Hepatocyte (in vitro differentiated cells): ENCODE data around the gene KPNB1. TPM values are rescaled to one million over a fixed set of nuclear protein-coding genes. Genes with fewer than 3 reads are reported as not detected.

Experiments used
- DNase-seq: peaks from one replicate; pipeline ENCODE4 v3.0.0-alpha.2; 2016; ENCODE audit warnings: low spot score
- H2AFZ ChIP-seq: fragments of 200-600 bp; sonication (generic); 2 replicates; pipeline ENCODE4 v1.6.0; 2016; ENCODE audit warnings: antibody characterized with exemption, mild to moderate bottlenecking
- H3K27ac ChIP-seq: fragments of 200-600 bp; sonication (generic); 2 replicates; pipeline ENCODE4 v1.5.1; 2016; ENCODE audit warnings: mild to moderate bottlenecking
- H3K27me3 ChIP-seq: fragments of 200-600 bp; sonication (generic); 2 replicates; pipeline ENCODE4 v1.6.1; 2016
- H3K36me3 ChIP-seq: fragments of 200-600 bp; sonication (generic); replicated peaks from 2 replicates; pipeline ENCODE4 v1.5.1; 2016; ENCODE audit warnings: low read depth; ENCODE audit not compliant: insufficient read depth
- H3K4me1 ChIP-seq: fragments of 200-600 bp; sonication (generic); 2 replicates; pipeline ENCODE4 v1.5.1; 2016; ENCODE audit warnings: mild to moderate bottlenecking, moderate library complexity; ENCODE audit not compliant: insufficient read depth
- H3K4me2 ChIP-seq: fragments of 200-600 bp; sonication (generic); 2 replicates; pipeline ENCODE4 v1.6.0; 2016
- H3K4me3 ChIP-seq: fragments of 200-600 bp; sonication (generic); 2 replicates; pipeline ENCODE4 v1.5.1; 2016; ENCODE audit warnings: mild to moderate bottlenecking
- H3K79me2 ChIP-seq: fragments of 200-600 bp; sonication (generic); 2 replicates; pipeline ENCODE4 v1.6.0; 2017; ENCODE audit warnings: mild to moderate bottlenecking
- H3K9me2 ChIP-seq: fragments of 200-600 bp; sonication (generic); replicated peaks from 2 replicates; pipeline ENCODE4 v1.6.0; 2017; ENCODE audit warnings: mild to moderate bottlenecking; ENCODE audit not compliant: insufficient read depth
- H3K9me3 ChIP-seq: fragments of 200-600 bp; sonication (generic); 2 replicates; pipeline ENCODE4 v1.5.1; 2016; ENCODE audit warnings: low read depth, mild to moderate bottlenecking
- H4K20me1 ChIP-seq: fragments of 200-600 bp; sonication (generic); 2 replicates; pipeline ENCODE4 v1.6.0; 2016; ENCODE audit warnings: mild to moderate bottlenecking; ENCODE audit not compliant: insufficient read depth, poor library complexity, severe bottlenecking
- CTCF ChIP-seq: fragments of 200-600 bp; sonication (generic); IDR thresholded peaks from 2 replicates; pipeline ENCODE4 v1.5.1; 2016; ENCODE audit warnings: antibody characterized with exemption, mild to moderate bottlenecking; ENCODE audit not compliant: poor library complexity
- EZH2 ChIP-seq: fragments of 200-600 bp; sonication (generic); IDR thresholded peaks from 2 replicates; pipeline ENCODE4 v1.6.1; 2016; ENCODE audit warnings: antibody characterized with exemption, mild to moderate bottlenecking, borderline replicate concordance
- EZH2phosphoT487 ChIP-seq: fragments of 200-600 bp; sonication (generic); IDR thresholded peaks from one replicate; pipeline ENCODE4 v1.6.1; 2018; ENCODE audit warnings: antibody characterized with exemption, mild to moderate bottlenecking, low read depth, moderate library complexity; ENCODE audit not compliant: unreplicated experiment, severe bottlenecking
- WGBS: methylation state at CpG from one replicate; pipeline ENCODE4 v1.1.6; 2016; ENCODE audit warnings: low lambda C conversion rate; ENCODE audit errors: missing lambda C conversion rate; 5-methylcytosine and 5-hydroxymethylcytosine counted together
- polyA plus RNA-seq: library from polyadenylated mRNA; unstranded; fragments of >200 nt; fragmentation: Nextera tagmentation; extraction: Ambion mirVana; gene quantifications from 2 replicates; pipeline ENCODE4 v1.2.1, GENCODE V29; 2016
- total RNA-seq: library from RNA; depleted of rRNA; stranded (reverse); fragments of >200 nt; gene quantifications from 2 replicates; pipeline ENCODE4 v1.2.3, GENCODE V29; 2014

KPNB1 gene
- total and polyA plus RNA-seq, 2 experiments from 2014 or later = 59.5 to 194 TPM

GRCh38 chr17:47711366-47712099 is 61.8 kb downstream of the KPNB1 start:
- no peak for DNase-seq

GRCh38 chr17:47712330-47713023 is 62.8 kb downstream of the KPNB1 start:
- H3K9me2 ChIP-seq = no peaks in the 10 kb centered on the region
- H3K27ac ChIP-seq = no peak overlapping the region
- H3K27me3 ChIP-seq = peaks cover 14% of the 10 kb centered on the region
- H3K4me1 ChIP-seq = no peaks in the 10 kb centered on the region
- no peaks in the 10 kb centered on the region for H3K79me2 ChIP-seq
- 85% methylated on average over 5 of the region's 5 CpGs for WGBS
- TF ChIP-seq CTCF (no peak), EZH2phosphoT487 (no peak), EZH2 (no peak)
- no peaks in the 10 kb centered on the region for H3K36me3 ChIP-seq
- no peak overlapping the region for H3K4me3 ChIP-seq
- DNase-seq = no peak
- no peak overlapping the region for H2AFZ ChIP-seq
- no peaks in the 10 kb centered on the region for H4K20me1 ChIP-seq
- H3K9me3 ChIP-seq = no peaks in the 10 kb centered on the region
- H3K4me2 ChIP-seq = no peak overlapping the region

More at GRCh38 chr17:47711366-47712099, 61.8 kb downstream of the KPNB1 start:
- H2AFZ ChIP-seq = no peak overlapping the region
- H3K9me3 ChIP-seq = no peaks in the 10 kb centered on the region
- H3K4me1 ChIP-seq = no peaks in the 10 kb centered on the region
- no peak overlapping the region for H3K4me3 ChIP-seq
- H3K9me2 ChIP-seq = no peaks in the 10 kb centered on the region
- peaks cover 14% of the 10 kb centered on the region for H3K27me3 ChIP-seq
- no peaks in the 10 kb centered on the region for H3K36me3 ChIP-seq
- H3K27ac ChIP-seq = no peak overlapping the region
- TF ChIP-seq CTCF (no peak), EZH2phosphoT487 (no peak), EZH2 (no peak)
- 98% methylated on average over 15 of the region's 15 CpGs for WGBS
- no peak overlapping the region for H3K4me2 ChIP-seq
- no peaks in the 10 kb centered on the region for H3K79me2 ChIP-seq
- H4K20me1 ChIP-seq = no peaks in the 10 kb centered on the region

GRCh38 chr17:47713980-47714700 is 64.4 kb downstream of the KPNB1 start:
- no peak for TF ChIP-seq CTCF
- TF ChIP-seq EZH2 = no peak
- TF ChIP-seq EZH2phosphoT487 = no peak
- no peaks in the 10 kb centered on the region for H4K20me1 ChIP-seq
- H3K4me1 ChIP-seq = no peaks in the 10 kb centered on the region
- no peak overlapping the region for H3K27ac ChIP-seq
- WGBS = 45% methylated on average over 15 of the region's 15 CpGs
- no peaks in the 10 kb centered on the region for H3K79me2 ChIP-seq
- H3K4me2 ChIP-seq = no peak overlapping the region
- no peaks in the 10 kb centered on the region for H3K36me3 ChIP-seq
- H3K9me3 ChIP-seq = no peaks in the 10 kb centered on the region
- no peak overlapping the region for H3K4me3 ChIP-seq
- no peak overlapping the region for H2AFZ ChIP-seq
- H3K27me3 ChIP-seq = peaks cover 28% of the 10 kb centered on the region
- no peaks in the 10 kb centered on the region for H3K9me2 ChIP-seq
- no peak for DNase-seq
